Measurements from ENCODE around the gene USP1. TPM values are rescaled to one million over a fixed set of nuclear protein-coding genes. Genes with fewer than 3 reads are reported as not detected.

Gene USP1
- total and polyA plus RNA-seq, 7 donors: 8.4 to 19.3 (median 14.2) TPM

- no peak for TF ChIP-seq CTCF (IDR thresholded peaks at IDR 0.05)
- H3K27me3 ChIP-seq (ENCODE audit: insufficient read depth in 3 of 3, low read length in 2 of 3): no peaks in the 10 kb centered on the region
- peaks cover 33% of the 10 kb centered on the region for H3K4me1 ChIP-seq
Observed at GRCh38 chr1:62439652-62440371, 3.0 kb downstream of the USP1 start.

GRCh38 chr1:62444701-62445100 is 7.9 kb downstream of the USP1 start:
- no peaks in the 10 kb centered on the region for H3K9me3 ChIP-seq
- TF ChIP-seq CTCF (IDR thresholded peaks at IDR 0.05): no peak
- H3K27me3 ChIP-seq (ENCODE audit: insufficient read depth in 3 of 3, low read length in 2 of 3): no peaks in the 10 kb centered on the region
- ATAC-seq: no peak
- H3K36me3 ChIP-seq (ENCODE audit: insufficient read depth in 1 of 2, low read depth in 1 of 2): peaks cover 2 to 95% of the 10 kb centered on the region in 2 donors
- 89 to 97% (median 90%) methylated on average over 1 of the region's 1 CpG for WGBS, 3 donors
- H3K4me3 ChIP-seq: no peak overlapping the region
- DNase-seq: no peak
- H3K27ac ChIP-seq: no peak overlapping the region
- peaks cover 14% of the 10 kb centered on the region for H3K4me1 ChIP-seq
- intact Hi-C loops (cut with DNase I): no loop called here

More at GRCh38 chr1:62439652-62440371, 3.0 kb downstream of the USP1 start:
- 72 to 83% (median 76%) methylated on average over 4 of the region's 4 CpGs for WGBS, 3 donors
- Histone ChIP-seq H3K4me3 (no peak overlapping the region), H3K27ac (no peak overlapping the region), H3K9me3 (no peaks in the 10 kb centered on the region), H3K36me3 (ENCODE audit: insufficient read depth in 1 of 2, low read depth in 1 of 2) (peaks cover 0 to 46% of the 10 kb centered on the region in 2 donors)
- DNase-seq (no peak), ATAC-seq (no peak)
- intact Hi-C loops (cut with DNase I): loop anchor here in 1 of 2 donors (10.0 kb wide), 1 partner anchor 525 kb away; no protein-coding TSS in a partner anchor

- WGBS, 3 donors: 92 to 95% (median 94%) methylated on average over 3 of the region's 3 CpGs
- Histone ChIP-seq H3K4me3 (no peak overlapping the region), H3K27ac (no peak overlapping the region), H3K36me3 (ENCODE audit: insufficient read depth in 1 of 2, low read depth in 1 of 2) (peaks cover 6 to 95% of the 10 kb centered on the region in 2 donors), H3K9me3 (no peaks in the 10 kb centered on the region), H3K27me3 (ENCODE audit: insufficient read depth in 3 of 3, low read length in 2 of 3) (no peaks in the 10 kb centered on the region), H3K4me1 (no peaks in the 10 kb centered on the region)
- no peak for TF ChIP-seq CTCF (IDR thresholded peaks at IDR 0.05)
- intact Hi-C loops (cut with DNase I): no loop called here
- no peak for DNase-seq
- no peak for ATAC-seq
Observed at GRCh38 chr1:62448221-62448933, 11.5 kb downstream of the USP1 start.

- Histone ChIP-seq H3K4me3 (no peak overlapping the region), H3K36me3 (ENCODE audit: insufficient read depth in 1 of 2, low read depth in 1 of 2) (peaks cover 6 to 92% of the 10 kb centered on the region in 2 donors), H3K27ac (no peak overlapping the region), H3K4me1 (no peaks in the 10 kb centered on the region), H3K27me3 (ENCODE audit: insufficient read depth in 3 of 3, low read length in 2 of 3) (no peaks in the 10 kb centered on the region), H3K9me3 (no peaks in the 10 kb centered on the region)
- no peak for ATAC-seq
- intact Hi-C loops (cut with DNase I): no loop called here
- DNase-seq: no peak
- 91 to 96% (median 95%) methylated on average over 2 of the region's 2 CpGs for WGBS, 3 donors
- TF ChIP-seq CTCF (IDR thresholded peaks at IDR 0.05): no peak
Observed at GRCh38 chr1:62450301-62450700, 13.5 kb downstream of the USP1 start.

Measured in psoas muscle (tissue), 8 donors.